Fibroblast of peridontal ligament (primary cell): ENCODE data around the gene FRMD4A.
"Not testable (repeated sequence)": the region's sequence is repeated elsewhere in the genome, so short reads cannot be mapped to it uniquely, and the experiment has no call there.

ENCODE experiments used
- DNase-seq: peaks from one replicate; pipeline ENCODE4 v3.0.0-alpha.2; 2010; ENCODE audit errors: extremely low read depth

Gene FRMD4A

DNA sequence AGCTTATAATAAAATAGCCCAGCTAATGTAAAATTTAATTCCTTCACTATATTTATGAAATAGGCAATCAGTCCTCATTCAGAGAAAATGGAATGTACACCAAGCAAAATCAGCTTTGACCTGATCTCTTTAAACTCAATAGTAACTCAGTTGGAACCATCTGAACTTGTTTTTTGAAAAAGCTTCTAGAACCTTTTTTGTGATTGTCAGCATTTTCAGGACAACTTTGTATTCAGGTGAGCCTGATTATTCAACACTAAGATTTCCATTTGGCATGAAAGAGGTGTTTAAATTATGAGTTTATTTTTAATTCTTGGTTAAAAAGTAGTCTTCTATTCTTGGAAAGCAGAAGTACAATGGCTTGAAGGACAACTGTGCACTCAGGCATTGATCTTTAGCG, 89.5 kb downstream of the FRMD4A start:
- DNase-seq, result no peak

DNA sequence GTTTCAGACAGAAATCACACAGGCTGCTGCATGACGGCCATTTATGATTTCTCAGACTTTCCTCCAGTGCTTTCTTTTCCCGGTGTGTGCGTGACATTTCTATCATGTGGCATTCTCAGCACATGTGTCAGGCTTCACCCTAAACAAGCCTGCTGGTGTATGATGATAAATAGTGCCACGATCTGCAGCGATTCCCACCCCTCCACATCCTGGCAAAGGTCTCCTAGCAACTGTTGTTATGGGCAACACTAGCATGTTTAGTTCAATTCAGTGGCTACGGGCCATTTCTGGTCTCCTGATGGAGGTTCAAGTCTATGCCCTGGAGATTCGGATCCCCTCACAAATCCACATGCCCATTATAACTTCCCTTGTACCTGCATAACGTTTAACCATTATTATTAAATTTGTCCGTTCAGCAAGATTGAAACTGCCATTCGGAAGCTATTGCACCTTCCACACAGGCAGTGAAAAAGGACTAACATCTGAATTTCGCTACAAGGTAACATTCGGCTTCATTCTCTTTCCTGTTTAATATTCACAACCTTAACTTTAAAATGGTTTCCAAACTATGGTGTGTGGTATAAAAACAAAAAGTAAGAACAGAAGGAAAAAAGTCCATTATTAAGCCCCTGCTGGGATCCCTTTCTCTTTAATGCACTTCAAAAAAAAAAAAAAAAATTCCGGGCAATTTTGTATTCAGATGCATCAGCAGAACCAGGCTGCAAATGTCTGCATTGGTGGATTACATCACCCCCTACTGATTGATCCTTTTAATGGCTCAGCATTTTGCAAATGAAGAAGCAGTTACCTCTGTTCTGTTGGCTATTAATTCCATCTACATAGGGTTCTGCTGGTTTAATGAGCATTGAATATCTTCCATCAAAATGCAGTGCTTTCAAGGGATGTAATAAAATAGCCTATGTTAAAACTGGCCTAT, 90.2 kb downstream of the FRMD4A start:
- DNase-seq, result peak; percentile 15

DNA sequence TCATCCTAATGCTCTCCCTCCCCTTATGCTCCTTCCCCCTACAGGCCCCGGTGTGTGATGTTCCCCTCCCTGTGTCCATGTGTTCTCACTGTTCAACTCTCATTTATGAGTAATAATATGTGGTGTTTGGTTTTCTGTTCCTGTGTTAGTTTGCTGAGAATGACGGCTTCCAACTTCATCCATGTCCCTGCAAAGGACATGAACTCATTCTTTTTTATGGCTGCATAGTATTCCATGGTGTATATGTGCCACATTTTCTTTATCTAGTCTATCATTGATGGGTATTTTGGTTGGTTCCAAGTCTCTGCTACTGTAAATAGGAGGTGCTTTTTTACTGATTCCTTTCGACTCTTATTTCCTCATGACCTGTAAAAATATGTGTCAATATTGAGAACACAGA, 92.1 kb downstream of the FRMD4A start:
- DNase-seq, result not testable (repeated sequence)

- no peak for DNase-seq
These were observed 94.4 kb downstream of the FRMD4A start for GRCh38 chr10:14236341-14236740.

DNA sequence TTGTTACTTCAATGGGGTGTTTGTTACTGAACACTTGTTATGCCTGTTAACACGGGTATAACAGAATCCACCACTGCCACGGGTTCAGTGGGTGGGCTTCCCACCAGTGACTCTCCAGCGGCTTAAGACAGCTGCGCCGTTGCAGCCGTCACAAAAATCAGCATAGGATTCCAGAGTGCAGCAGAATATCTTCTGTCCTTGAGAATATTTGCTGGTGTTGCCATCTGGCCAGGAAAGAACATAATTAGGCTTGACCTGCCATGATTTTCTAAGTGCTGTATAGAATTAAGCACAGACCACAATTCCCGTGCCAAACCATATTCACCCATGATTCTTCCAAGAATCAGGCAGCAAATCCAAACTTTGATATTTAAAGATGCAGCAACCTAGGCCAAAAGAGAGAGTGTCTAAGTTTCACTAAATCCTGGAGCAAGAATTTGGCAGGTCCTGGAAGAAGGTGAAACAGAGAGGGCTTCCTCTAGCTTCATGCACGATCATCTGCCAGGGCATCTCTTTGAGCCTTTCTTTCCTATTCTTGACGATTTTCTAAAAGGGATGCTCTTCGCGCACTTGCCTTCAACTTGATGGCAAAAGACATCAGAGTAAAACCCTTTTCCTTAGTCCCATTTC, 95.0 kb downstream of the FRMD4A start:
- peak; percentile 61 for DNase-seq

- DNase-seq, result no peak
These were observed 97.2 kb downstream of the FRMD4A start for GRCh38 chr10:14233566-14233965.

DNA sequence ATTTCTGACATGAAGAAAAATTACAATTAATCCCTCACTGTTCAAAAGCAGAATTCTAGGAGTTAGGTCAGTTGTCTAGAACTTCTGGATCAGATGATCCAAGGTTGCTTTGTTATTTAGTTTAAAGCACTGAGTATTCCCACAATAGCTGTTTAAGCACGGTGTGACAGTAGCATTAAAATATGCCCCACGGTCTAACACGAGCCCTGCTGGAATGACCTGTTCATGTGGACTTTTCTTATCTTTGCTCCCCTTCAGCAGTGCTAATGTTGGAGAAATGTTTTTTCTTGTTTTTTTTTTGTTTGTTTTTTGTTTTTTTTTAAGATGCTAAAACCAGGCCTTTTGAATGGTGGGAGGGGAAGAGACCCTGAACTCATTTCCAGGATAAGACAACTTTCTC, 101.9 kb downstream of the FRMD4A start:
- not testable (repeated sequence) for DNase-seq

DNA sequence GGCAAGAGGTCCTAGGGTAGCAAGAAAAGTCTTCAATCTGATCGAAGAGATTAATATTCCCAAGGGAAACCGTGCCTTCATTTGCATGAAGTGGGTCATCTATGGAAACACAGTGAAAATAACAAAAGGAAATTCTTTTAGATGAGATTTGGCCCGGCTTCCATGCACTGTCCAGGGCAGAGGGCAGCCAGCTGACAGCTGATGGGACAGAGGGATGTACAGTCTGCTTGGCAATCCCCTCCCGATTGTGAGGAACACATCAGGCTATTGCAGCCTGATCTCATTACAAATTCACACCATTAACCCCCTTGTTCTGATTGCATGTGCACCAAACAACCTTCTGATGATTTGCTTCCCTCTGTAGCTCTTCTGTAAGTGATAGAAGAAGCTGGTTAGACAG, 105.3 kb downstream of the FRMD4A start:
- DNase-seq, result no peak

DNA sequence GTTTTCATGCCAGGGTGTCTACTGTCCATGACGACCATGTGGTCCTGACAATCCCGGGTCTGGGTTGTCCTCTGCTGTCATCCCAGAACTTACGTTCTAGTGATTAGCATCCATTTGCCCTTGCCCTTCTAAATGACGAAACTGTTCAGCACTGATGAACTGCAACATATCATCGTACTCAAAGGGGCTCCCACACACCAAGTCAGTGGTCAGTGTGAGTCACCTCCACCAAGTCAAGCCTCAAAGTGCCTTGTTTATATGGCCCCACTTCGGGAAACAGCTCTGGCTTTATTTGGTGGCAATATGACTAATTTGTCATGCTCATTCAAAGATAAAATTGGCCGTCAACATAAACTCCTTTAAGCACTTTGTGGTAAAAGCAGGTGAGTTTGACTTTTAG, 110.7 kb downstream of the FRMD4A start:
- no peak for DNase-seq

DNA sequence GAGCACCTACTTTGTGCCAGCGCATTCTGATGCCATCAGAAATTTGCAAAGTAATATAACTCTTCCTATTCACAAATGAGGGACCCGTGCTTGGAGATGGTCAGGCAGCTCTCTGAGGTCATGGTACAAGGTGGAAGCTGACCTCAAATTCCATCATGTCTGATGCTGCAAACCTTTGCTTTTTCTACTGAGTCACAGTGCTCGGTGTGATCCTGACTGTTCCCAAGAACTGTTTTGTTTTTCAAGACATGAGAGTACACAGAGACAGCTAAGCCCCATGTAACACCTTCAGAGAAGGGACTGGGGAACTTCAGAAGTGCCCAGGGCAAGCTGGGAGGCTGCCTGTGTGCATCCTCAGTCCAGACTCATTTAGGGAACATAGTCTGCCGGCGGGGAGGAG, 111.3 kb downstream of the FRMD4A start:
- DNase-seq, result no peak

DNA sequence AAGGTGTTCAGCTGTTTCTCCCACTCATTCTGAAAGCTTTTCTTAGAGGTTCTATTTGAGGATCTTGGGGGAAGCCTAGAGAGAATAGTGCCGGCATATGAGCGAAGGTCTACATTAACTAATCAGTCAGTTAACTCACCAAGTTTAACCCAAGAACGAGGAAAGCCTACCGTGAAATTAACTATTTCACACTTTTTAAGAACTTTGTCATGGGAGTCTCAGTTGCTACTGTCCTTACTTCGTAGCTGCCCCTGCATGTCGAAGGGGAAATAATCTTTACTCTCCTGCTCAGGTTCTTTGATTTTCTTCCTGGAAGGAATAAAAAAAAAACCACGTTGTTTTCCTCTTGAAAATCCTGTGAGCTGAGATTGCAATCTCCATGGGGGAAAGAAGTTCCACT, 115.1 kb downstream of the FRMD4A start:
- no peak for DNase-seq

GRCh38 chr10:14213703-14214102, 117.0 kb downstream of the FRMD4A start:
- DNase-seq, result not testable (repeated sequence)

DNA sequence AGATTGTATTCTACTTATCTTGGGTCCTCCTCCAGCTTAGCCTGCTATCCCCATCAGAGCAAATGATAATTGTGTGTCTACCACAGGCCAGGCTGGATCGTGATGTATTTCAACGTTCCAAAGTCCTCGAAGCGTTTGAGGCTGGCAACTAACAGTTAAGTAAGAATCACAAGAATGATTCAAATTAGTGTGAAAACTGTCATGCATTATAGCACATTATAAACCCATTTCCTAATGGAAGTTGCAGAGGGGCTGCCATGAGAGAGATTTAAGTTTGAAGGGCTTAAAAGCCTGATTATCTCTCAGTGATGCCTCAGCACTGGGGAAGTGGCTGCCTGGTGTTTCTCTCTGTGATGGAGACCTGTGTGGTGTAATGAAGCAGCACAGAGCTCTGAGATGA, 119.1 kb downstream of the FRMD4A start:
- no peak for DNase-seq

DNA sequence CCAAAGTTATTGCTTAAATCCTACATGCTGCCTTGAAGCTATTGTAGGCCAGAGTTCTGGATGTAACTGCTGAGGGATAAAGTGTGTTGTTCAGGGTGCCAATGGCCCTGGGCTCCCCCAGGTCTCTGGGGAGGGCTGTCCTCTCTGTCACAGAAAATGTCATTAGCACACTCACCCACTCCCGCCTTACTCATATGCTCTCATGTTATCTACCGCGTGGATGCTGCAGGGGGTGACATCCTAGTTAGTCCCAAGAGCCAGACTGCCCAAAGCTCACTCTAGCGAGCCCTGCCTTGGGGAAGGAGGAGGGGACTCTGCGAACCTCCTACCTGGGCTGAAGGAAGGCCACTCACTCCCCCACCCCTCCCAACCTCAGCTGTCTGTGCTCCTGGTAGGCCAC, 122.5 kb downstream of the FRMD4A start:
- DNase-seq, result no peak

DNA sequence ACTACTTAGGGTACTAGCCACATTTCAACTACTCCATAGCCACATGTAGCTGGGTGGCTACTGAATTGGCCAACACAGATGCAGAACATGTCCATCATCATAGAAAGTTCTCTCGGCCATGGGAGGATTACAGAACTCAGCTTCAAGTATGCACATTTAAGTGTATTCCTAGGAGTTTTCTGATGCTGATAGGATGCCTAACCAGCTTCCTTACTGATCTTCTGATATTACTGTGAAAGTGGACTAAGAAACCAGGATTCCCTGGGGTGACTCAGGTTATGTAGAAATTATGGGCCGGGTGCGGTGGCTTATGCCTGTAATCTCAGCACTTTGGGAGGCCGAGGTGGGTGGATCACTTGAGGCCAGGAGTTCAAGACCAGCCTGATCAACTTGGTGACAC, 125.5 kb downstream of the FRMD4A start:
- DNase-seq, result no peak

GRCh38 chr10:14200698-14201544, 129.8 kb downstream of the FRMD4A start:
- peak; percentile 28 for DNase-seq

GRCh38 chr10:14199098-14199497, 131.6 kb downstream of the FRMD4A start:
- not testable (repeated sequence) for DNase-seq

GRCh38 chr10:14198078-14198477, 132.6 kb downstream of the FRMD4A start:
- no peak for DNase-seq

GRCh38 chr10:14196113-14196512, 134.6 kb downstream of the FRMD4A start:
- DNase-seq, result no peak

DNA sequence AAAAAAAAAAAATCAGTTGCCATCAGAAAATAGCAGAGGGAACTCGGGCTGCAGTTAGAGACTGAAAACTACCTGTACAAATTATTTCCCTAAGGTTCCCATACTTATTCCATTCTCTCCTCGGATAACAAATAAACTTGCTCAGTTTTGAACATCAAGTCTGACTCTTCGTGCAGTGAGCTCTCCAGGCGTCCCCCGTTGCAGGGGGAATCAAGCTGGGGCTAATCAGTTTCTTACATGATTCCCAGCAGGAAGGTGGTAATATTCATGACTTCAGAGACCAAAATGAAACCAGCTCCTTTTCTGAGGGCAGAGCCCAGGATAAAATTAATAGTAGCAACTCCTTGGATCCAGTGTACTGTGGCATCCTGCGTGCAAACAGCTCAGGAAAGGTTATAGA, 135.3 kb downstream of the FRMD4A start:
- DNase-seq, result no peak

DNA sequence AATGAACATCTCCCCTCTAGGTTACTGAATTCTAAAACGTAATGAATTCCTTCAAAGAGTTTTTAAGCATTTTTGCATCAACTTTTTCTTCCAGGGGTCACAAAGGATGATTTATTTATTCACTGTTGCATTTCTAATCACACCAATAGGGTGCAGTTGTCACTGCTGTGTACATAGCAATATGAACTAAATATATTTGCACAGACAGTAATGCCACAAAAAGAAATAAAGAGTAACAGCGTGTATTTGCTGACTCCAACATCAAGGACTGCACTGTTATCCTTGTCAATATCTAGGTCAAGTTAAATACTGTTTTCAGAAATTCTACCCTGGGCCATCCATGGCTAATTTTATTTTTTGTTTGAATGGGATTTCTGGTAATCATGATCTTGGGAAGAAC, 138.0 kb downstream of the FRMD4A start:
- DNase-seq, result no peak

- DNase-seq, result no peak
These were observed 138.9 kb downstream of the FRMD4A start for GRCh38 chr10:14191871-14192270.
